ENCODE data around the gene MACROH2A1.

MACROH2A1 gene

GRCh38 chr5:135296900-135297816 is 101.9 kb downstream of the MACROH2A1 start:
- TF ChIP-seq BACH2 (CRISPR knock-in tag; IDR thresholded peaks at IDR 0.05; ENCODE audit: borderline replicate concordance) (no peak), TOX (CRISPR knock-in tag; IDR thresholded peaks at IDR 0.05; ENCODE audit: borderline replicate concordance) (no peak), ISL1 (CRISPR knock-in tag; IDR thresholded peaks at IDR 0.05) (no peak), ESRRG (CRISPR knock-in tag; IDR thresholded peaks at IDR 0.05) (no peak), ZNF70 (CRISPR knock-in tag; IDR thresholded peaks at IDR 0.05) (no peak), ARNTL (CRISPR knock-in tag; IDR thresholded peaks at IDR 0.05; ENCODE audit: borderline replicate concordance, low read depth) (no peak), OSR1 (CRISPR knock-in tag; IDR thresholded peaks at IDR 0.05) (no peak), CSRNP3 (CRISPR knock-in tag; IDR thresholded peaks at IDR 0.05) (no peak), TCF4 (CRISPR knock-in tag; IDR thresholded peaks at IDR 0.05; ENCODE audit: borderline replicate concordance) (no peak), CREB5 (CRISPR knock-in tag; IDR thresholded peaks at IDR 0.05; ENCODE audit: low read depth) (no peak), ZNF565 (CRISPR knock-in tag; conservative IDR thresholded peaks at IDR 0.05; ENCODE audit: low read depth) (no peak), RARB (CRISPR knock-in tag; IDR thresholded peaks at IDR 0.05) (no peak), PPARA (CRISPR knock-in tag; IDR thresholded peaks at IDR 0.05; ENCODE audit: borderline replicate concordance) (no peak), GLIS3 (CRISPR knock-in tag; IDR thresholded peaks at IDR 0.05) (no peak)
- ATAC-seq = no peak

GRCh38 chr5:135295852-135296251 is 103.2 kb downstream of the MACROH2A1 start:
- no peak for ATAC-seq

More at GRCh38 chr5:135295852-135296251, 103.2 kb downstream of the MACROH2A1 start:
- TF ChIP-seq ZC3H10 (CRISPR knock-in tag; IDR thresholded peaks at IDR 0.05) (no peak), PATZ1 (CRISPR knock-in tag; IDR thresholded peaks at IDR 0.05; ENCODE audit: borderline replicate concordance) (no peak), TOX (CRISPR knock-in tag; IDR thresholded peaks at IDR 0.05; ENCODE audit: borderline replicate concordance) (no peak), ESRRG (CRISPR knock-in tag; IDR thresholded peaks at IDR 0.05) (no peak), GLIS3 (CRISPR knock-in tag; IDR thresholded peaks at IDR 0.05) (no peak), ZFP3 (CRISPR knock-in tag; IDR thresholded peaks at IDR 0.05) (no peak), TSHZ2 (CRISPR knock-in tag; IDR thresholded peaks at IDR 0.05) (no peak), ZNF8 (CRISPR knock-in tag; IDR thresholded peaks at IDR 0.05) (no peak), ISL1 (CRISPR knock-in tag; IDR thresholded peaks at IDR 0.05) (no peak), ZNF565 (CRISPR knock-in tag; conservative IDR thresholded peaks at IDR 0.05; ENCODE audit: low read depth) (no peak), OSR1 (CRISPR knock-in tag; IDR thresholded peaks at IDR 0.05) (no peak), CSRNP3 (CRISPR knock-in tag; IDR thresholded peaks at IDR 0.05) (no peak)

Data from SK-N-SH treated with all-trans-retinoic acid at 6 μM for 48 hours (cell line).